Measurements from ENCODE around the gene XIRP2.

- TF ChIP-seq USF2 (IDR thresholded peaks at IDR 0.05; ENCODE audit: low read depth, low read length) (no peak), USF2 (CRISPR knock-in tag; IDR thresholded peaks at IDR 0.05; ENCODE audit: borderline replicate concordance) (no peak), BORCS8-MEF2B (CRISPR knock-in tag; IDR thresholded peaks at IDR 0.05) (no peak), HNRNPLL (IDR thresholded peaks at IDR 0.05; ENCODE audit: low read depth, low read length, poor library complexity, severe bottlenecking) (no peak), GABPA (IDR thresholded peaks at IDR 0.05; ENCODE audit: low read depth, low read length) (no peak), GABPA (CRISPR knock-in tag; IDR thresholded peaks at IDR 0.05; ENCODE audit: low read depth) (no peak)
Observed at GRCh38 chr2:167182403-167182802, 294.1 kb downstream of the XIRP2 start.
